ENCODE measurements around the gene CERS5.
A peak's percentile ranks its signal among the peaks of the same experiment; 100 is the strongest.

CERS5 gene

DNA sequence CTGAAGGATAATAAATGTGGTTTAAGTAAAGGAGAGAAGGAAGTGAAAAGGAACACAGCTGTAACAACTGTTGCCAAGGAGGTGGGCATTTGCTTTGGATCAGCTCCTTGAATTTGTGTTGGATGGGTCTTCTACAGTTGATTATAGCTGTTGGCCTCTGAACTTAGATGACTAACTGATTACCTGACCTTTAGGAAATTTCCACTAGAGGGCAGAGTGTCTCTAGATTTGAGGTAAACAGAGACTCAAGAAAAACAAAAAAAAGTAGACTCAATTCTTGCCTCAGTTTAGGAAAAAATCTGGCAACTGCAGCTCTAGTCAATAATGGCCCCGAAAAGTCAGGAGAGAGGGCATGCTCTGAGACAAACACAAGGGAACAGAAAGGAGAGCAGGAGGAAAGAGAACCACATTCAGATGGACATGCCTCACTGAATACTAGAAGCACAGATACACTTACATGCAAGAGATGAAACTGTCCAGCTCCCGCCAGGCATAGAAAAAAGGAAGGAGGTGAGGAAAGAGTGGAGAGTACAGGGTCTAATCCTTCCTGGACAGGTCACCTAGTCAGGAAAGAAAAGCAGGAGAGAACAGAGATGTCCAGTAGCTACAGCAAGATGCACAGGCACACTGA lies 34.5 kb downstream of the CERS5 start:
- DNase-seq (ENCODE audit: low spot score), result no peak

GRCh38 chr12:50129290-50129689 lies 37.9 kb downstream of the CERS5 start:
- no peak for DNase-seq (ENCODE audit: low spot score)

DNA sequence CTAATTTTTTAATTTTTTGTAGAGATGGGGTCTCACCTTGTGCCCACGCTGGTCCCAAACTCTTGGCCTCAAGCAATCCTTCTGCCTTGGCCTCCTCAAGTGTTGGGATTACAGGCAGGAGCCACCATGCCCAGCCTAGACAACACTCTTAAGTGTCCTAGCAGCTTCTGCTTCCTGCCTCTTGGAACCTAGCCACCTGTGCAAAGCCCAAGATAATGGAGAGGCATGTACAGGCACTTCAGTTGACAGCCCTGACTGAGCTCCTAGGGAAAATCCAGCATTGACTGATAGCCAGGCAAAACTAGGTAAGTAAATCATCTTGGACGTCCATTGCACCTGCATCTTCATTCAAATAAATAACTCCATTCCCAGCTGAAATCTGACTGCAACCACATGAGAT lies 39.6 kb downstream of the CERS5 start:
- no peak for DNase-seq (ENCODE audit: low spot score)

GRCh38 chr12:50123203-50123602 lies 44.0 kb downstream of the CERS5 start:
- no peak for DNase-seq (ENCODE audit: low spot score)

DNA sequence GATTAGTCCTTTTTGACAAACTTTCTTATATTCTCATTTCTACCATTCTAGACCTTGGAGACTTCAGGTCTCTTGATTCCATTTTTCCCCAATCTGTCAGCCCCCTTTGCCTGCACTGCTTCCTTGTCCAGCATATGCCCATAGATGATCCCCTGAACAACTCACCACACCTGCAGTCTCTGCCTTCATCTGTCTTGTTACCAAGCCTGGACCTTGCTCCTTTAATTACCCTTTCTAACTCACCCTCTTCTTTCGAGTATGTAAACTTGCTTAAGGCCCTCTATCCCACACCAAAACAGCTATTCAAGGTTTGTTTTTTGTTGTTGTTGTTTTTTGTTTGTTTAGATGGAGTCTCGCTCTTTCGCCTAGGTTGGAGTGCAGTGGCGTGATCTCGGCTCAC lies 45.5 kb downstream of the CERS5 start:
- DNase-seq (ENCODE audit: low spot score), result no peak

DNA sequence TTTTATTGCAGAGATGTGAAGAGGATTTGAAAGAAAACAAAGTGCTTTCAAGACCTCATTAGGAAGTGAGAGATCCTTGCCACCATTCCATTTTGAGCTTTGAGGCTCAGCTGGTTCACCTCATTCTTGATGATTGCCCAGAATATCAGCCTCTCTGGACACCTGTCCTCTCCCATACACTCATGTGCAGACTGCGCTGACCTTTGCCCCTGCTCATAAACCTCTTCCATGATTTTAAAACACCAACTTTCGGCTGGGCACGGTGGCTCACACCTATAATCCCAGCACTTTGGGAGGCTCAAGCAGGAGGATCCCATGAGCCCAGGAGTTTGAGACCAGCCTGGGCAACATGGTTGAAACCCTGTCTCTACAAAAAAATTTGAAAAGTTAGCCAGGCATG lies 46.2 kb downstream of the CERS5 start:
- no peak for DNase-seq (ENCODE audit: low spot score)

- DNase-seq (ENCODE audit: low spot score), result no peak
Observed at GRCh38 chr12:50120521-50120920, 46.6 kb downstream of the CERS5 start.

- no peak for DNase-seq (ENCODE audit: low spot score)
Observed at GRCh38 chr12:50119387-50119786, 47.8 kb downstream of the CERS5 start.

DNA sequence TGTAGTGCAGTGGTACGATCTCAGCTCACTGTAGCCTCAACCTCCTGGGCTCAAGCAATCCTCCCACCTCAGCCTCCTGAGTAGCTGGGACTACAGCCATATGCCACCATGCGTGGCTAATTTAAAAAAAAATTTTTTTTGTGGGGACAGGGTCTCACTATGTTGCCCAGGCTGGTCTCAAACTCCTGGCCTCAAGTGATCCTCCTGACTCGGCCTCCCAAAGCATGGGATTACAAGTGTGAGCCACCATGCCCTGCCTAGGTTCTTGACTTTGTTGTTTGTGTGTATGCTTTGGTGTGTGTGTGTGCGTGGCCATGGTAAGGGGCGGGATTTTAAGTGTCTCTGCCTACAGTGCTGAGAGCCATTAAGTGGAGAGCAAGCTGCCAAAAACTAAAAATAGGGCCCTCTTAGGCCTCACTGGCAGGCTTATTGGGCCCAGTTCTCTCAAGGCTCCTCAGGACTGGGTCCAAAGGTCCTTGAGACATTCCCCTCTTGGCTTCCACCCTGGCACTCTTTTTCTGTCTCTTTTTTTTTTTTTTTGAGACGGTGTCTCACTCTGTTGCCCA lies 50.0 kb downstream of the CERS5 start:
- DNase-seq (ENCODE audit: low spot score), result no peak

DNA sequence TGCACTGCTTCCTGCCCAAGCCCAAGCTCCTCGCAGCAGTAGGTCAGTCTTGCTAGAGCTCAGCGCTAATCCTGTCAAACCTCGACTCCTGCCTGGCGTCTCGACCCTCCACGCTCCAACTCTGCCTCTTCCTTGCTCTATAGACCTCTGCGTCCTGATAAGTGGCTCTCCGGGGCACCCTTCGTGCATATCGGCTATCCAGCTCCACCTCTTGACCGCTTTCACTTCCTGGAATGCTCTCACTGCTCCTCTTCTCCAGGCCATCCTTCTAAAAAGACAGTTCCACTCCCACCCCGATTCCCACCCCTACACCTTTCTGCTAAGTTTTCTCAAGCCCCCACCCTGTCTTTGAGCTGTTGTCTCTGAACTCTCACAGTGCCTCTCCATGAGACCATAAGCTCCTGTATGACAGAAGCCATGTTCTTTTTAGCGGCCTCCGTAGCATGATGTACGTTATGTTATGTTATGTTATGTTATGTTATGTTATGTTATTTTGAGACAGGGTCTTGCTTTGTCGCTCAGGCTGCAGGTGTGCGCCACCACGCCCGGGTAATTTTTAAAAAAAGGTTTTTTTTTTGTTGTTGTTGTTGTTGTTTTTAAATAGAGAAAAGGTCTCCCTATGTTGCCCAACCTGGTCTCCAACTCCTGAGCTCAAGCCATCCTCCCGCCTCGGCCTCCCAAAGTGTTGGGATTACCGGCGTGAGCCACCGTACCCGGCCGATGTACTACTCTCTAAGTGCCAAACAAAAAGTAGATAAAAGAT lies 54.5 kb downstream of the CERS5 start:
- peak; percentile 61 for DNase-seq (ENCODE audit: low spot score)

GRCh38 chr12:50111693-50112455 lies 55.3 kb downstream of the CERS5 start, which contains the start of gene COX14:
Gene COX14 (plus strand): TSS chr12:50112236. CDS start chr12:50120044, 7,808 bp downstream.
- DNase-seq (ENCODE audit: low spot score), result peak; percentile 99

DNA sequence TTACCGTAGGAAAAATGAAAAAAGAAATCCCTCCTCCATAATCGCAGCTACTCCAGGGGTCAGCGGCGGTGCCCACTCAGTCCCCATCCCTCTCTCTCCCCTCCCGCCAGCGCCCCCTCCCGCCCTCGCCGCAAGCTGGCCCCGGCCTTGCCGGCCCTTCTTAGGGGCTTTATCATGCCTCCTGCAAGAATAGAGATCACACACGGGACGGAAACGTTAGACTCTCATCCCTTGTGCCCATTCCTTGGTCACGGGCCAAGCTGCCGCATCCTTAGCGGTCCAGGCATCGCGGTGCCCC lies 55.8 kb downstream of the CERS5 start:
- DNase-seq (ENCODE audit: low spot score), result no peak

- peak; percentile 62 for DNase-seq (ENCODE audit: low spot score)
Observed at GRCh38 chr12:50110762-50111351, 56.3 kb downstream of the CERS5 start.

GRCh38 chr12:50110127-50110761 lies 56.9 kb downstream of the CERS5 start:
- DNase-seq (ENCODE audit: low spot score), result peak; percentile 34

GRCh38 chr12:50109319-50109718 lies 57.9 kb downstream of the CERS5 start:
- no peak for DNase-seq (ENCODE audit: low spot score)

- no peak for DNase-seq (ENCODE audit: low spot score)
Observed at GRCh38 chr12:50107416-50108268, 59.5 kb downstream of the CERS5 start.

GRCh38 chr12:50106907-50107306 lies 60.3 kb downstream of the CERS5 start:
- no peak for DNase-seq (ENCODE audit: low spot score)

DNA sequence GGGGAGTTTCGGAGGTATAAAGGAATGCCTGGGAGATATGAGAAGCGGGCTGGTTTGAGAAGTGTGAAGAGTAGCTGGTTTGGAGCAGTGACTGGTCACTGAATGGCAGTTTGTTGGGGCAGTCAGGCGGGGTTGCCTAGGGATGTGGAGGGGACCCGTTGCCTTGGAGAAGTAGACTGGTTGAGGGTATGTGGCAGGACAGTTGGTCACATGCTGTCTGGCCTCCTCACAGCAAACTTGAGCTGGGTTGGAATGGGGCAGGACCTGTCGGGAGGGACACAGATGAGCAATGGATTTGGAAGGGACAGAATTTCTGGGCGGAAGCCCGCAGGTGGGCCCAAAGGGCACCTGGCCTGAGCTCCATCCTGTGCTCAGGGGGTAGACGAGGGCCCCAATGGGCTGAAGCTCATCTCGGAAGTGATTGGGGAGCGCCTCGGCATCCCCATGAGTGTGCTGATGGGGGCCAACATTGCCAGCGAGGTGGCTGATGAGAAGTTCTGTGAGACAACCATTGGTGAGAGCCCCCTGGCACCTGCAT lies 61.2 kb downstream of the CERS5 start:
- no peak for DNase-seq (ENCODE audit: low spot score)

- no peak for DNase-seq (ENCODE audit: low spot score)
Observed at GRCh38 chr12:50104417-50105366, 62.5 kb downstream of the CERS5 start.

Measured in hepatic stellate cell (primary cell).